ENCODE data around the gene KAT2B. TPM values are rescaled to one million over a fixed set of nuclear protein-coding genes. Genes with fewer than 3 reads are reported as not detected.

Gene KAT2B
- polyA plus RNA-seq, 1 of the 3 experiments (the other 2 are of a cell fraction), result 2.1 TPM

DNA sequence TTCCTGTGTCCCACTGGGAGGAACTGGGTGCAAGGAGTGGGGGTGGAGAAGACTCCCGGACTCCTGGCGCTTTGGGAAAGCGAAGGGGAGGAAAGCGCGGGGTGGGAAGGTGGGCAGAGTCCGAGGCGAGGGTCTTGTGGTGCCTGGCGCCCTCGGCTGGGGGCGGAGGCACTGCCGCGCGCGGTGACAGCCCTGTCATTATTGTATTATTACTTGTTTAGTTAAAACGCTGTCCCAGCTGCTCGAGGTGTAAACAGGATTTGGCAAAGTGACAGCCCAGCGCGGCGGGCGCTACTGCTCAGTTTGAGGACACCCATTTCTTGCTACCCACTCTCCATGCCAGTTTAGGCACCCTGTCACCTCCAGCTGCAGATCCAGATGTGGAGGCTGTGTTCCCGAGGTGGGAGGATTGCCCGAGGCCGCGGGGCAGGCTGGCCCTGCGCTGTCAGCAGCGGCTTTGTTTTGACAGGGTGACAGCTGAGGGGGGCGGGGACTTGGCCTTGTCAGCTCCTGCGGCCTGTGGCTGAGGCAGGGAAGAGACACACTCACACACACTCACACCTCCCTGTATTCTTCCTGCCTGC lies 1.0 kb downstream of the KAT2B start (continued):
- TF ChIP-seq RAD21 (IDR thresholded peaks at IDR 0.05; ENCODE audit: low read length) (no peak), ELF1 (IDR thresholded peaks at IDR 0.05) (no peak), YY1 (IDR thresholded peaks at IDR 0.05; ENCODE audit: low read depth) (no peak), EZH2phosphoT487 (IDR thresholded peaks at IDR 0.05; ENCODE audit: borderline replicate concordance, low read depth) (no peak), SIN3A (IDR thresholded peaks at IDR 0.05; ENCODE audit: borderline replicate concordance, low read depth, low read length) (peak; percentile 97), MEF2A (IDR thresholded peaks at IDR 0.05; ENCODE audit: borderline replicate concordance, low read depth) (no peak), RCOR1 (IDR thresholded peaks at IDR 0.05; ENCODE audit: low read length) (peak; percentile 60; the same call in 1 of the 2 replicates), TCF12 (IDR thresholded peaks at IDR 0.05) (peak; percentile 25; the same call in 1 of the 2 replicates), FOXJ3 (CRISPR knock-in tag; IDR thresholded peaks at IDR 0.05) (no peak), TEAD4 (IDR thresholded peaks at IDR 0.05; ENCODE audit: borderline replicate concordance, insufficient read depth) (no peak), FOXM1 (IDR thresholded peaks at IDR 0.05; ENCODE audit: low read depth) (no peak), POLR2AphosphoS5 (IDR thresholded peaks at IDR 0.05; ENCODE audit: low read depth, low read length) (no peak), TAF1 (IDR thresholded peaks at IDR 0.05; ENCODE audit: borderline replicate concordance, low read depth, low read length) (no peak), RFX5 (IDR thresholded peaks at IDR 0.05; ENCODE audit: low read length) (no peak), GATA2 (CRISPR knock-in tag; IDR thresholded peaks at IDR 0.05) (no peak)
- TF ChIP-seq, protein P1, sequence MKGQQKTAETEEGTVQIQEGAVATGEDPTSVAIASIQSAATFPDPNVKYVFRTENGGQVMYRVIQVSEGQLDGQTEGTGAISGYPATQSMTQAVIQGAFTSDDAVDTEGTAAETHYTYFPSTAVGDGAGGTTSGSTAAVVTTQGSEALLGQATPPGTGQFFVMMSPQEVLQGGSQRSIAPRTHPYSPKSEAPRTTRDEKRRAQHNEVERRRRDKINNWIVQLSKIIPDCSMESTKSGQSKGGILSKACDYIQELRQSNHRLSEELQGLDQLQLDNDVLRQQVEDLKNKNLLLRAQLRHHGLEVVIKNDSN (IDR thresholded peaks at IDR 0.05; ENCODE audit: borderline replicate concordance, low read depth), result no peak
- TF ChIP-seq, protein P2, sequence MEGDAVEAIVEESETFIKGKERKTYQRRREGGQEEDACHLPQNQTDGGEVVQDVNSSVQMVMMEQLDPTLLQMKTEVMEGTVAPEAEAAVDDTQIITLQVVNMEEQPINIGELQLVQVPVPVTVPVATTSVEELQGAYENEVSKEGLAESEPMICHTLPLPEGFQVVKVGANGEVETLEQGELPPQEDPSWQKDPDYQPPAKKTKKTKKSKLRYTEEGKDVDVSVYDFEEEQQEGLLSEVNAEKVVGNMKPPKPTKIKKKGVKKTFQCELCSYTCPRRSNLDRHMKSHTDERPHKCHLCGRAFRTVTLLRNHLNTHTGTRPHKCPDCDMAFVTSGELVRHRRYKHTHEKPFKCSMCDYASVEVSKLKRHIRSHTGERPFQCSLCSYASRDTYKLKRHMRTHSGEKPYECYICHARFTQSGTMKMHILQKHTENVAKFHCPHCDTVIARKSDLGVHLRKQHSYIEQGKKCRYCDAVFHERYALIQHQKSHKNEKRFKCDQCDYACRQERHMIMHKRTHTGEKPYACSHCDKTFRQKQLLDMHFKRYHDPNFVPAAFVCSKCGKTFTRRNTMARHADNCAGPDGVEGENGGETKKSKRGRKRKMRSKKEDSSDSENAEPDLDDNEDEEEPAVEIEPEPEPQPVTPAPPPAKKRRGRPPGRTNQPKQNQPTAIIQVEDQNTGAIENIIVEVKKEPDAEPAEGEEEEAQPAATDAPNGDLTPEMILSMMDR (IDR thresholded peaks at IDR 0.05), result no peak

DNA sequence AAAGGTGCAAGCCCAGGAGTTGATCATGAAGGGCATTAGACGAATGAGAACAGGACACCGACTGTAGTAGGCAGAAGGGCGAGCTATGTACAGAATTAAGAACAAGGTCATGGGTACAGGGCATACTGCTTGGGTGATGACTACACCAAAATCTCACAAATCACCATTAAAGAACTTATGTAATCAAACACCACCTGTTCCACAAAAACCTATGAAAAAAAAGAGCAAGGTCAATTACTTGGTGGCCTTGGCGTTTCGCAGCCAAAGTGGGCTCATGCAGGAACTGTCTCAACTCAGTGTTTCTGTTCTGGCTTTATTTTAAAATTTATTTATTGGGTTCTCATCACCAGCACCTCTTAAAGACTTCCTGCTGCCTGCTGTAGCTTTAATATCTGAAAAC lies 2.1 kb downstream of the KAT2B start:
- Histone ChIP-seq H2AFZ (ENCODE audit: low read depth) (no peak overlapping the region), H3F3A (replicated peaks; ENCODE audit: insufficient read depth) (peaks cover 10% of the 10 kb centered on the region), H3K4me2 (no peak overlapping the region), H4K20me1 (ENCODE audit: insufficient read depth) (peaks cover 5% of the 10 kb centered on the region; the same call in 1 of the 2 replicates), H3K4me1 (ENCODE audit: control insufficient read depth in 1 of 2, insufficient read depth in 2 of 2, low read depth in 1 of 2, low read length in 1 of 2) (peaks cover 5 to 21% of the 10 kb centered on the region in 2 experiments; a peak in 2 of 4 replicates), H3K36me3 (replicated peaks in 1 of 2; ENCODE audit: control insufficient read depth in 1 of 2, insufficient read depth in 2 of 2, low read length in 1 of 2) (no peaks in the 10 kb centered on the region), H3K4me3 (ENCODE audit: low read depth in 2 of 2, low read length in 1 of 2) (no peak overlapping the region), H3K9me2 (no peaks in the 10 kb centered on the region), H3K27me3 (ENCODE audit: insufficient read depth) (no peaks in the 10 kb centered on the region), H3K27ac (ENCODE audit: low read depth in 2 of 2, low read length in 1 of 2) (no peak overlapping the region), H3K9ac (no peak overlapping the region), H3K79me2 (ENCODE audit: insufficient read depth) (no peaks in the 10 kb centered on the region), H3K9me3 (no peaks in the 10 kb centered on the region)
- ChIA-PET CTCF (interaction anchor here (1.0 kb wide), 1 partner anchor 8 kb away, joined by 4 read pairs; no protein-coding TSS in a partner anchor), POLR2A (interaction anchor here (0.8 kb wide), 1 partner anchor 10 kb away, joined by 3 read pairs; no protein-coding TSS in a partner anchor)
- DNase-seq, result no peak
- 87% methylated on average over 5 of the region's 5 CpGs for WGBS (ENCODE audit: low lambda C conversion rate)
- TF ChIP-seq MXI1 (IDR thresholded peaks at IDR 0.05; ENCODE audit: low read depth, low read length), result no peak

Data from SK-N-SH (cell line).